GM12878 (cell line): Measurements from ENCODE around the gene CAPZB. TPM values are rescaled to one million over a fixed set of nuclear protein-coding genes. Genes with fewer than 3 reads are reported as not detected.

Experiments
- ATAC-seq: fragments of 200-7000 bp; cut with Tn5 transposase; 3 replicates; pipeline ENCODE4 v1.9.1; 2020; ENCODE audit warnings: mild to moderate bottlenecking, moderate library complexity
- BruUV-seq: library from RNA; stranded (reverse); fragments of 400-500 nt; replicated peaks from 2 replicates; lab custom pipeline; 2021; lab: Mats Ljungman, UMichigan
- CTCF ChIA-PET: fragments of 300-600 bp; sonication (Branson Sonifier 250); formaldehyde crosslinking; extraction: SDS; loops from one replicate; lab custom pipeline; 2021; ENCODE audit warnings: inconsistent platforms; lab: Yijun Ruan, JAX
- POLR2A ChIA-PET: fragments of 350-600 bp; formaldehyde crosslinking; extraction: SDS; loops from one replicate; lab custom pipeline; 2021; ENCODE audit warnings: inconsistent platforms; lab: Charles Lee
- RAD21 ChIA-PET: fragments of 300-600 bp; sonication (Branson Sonifier 250); formaldehyde crosslinking; loops from one replicate; lab custom pipeline; 2023; ENCODE audit warnings: antibody characterized with exemption; ENCODE audit not compliant: unreplicated experiment; lab: Charles Lee
- SMC1A ChIA-PET: fragments of 300-600 bp; sonication (Branson Sonifier 250); formaldehyde crosslinking; loops from one replicate; lab custom pipeline; 2023; ENCODE audit not compliant: unreplicated experiment, uncharacterized antibody; lab: Charles Lee
- DNase-seq: peaks from one replicate; pipeline ENCODE4 v3.0.0-alpha.2; 2011; ENCODE audit warnings: low read depth, low spot score
- FAIRE-seq: peaks from 3 replicates; lab custom pipeline; 2011; peaks lifted over from hg19 to GRCh38; lab: Jason Lieb, UNC
- H2AFZ ChIP-seq: 2 replicates; pipeline ENCODE4 v1.6.0; 2011; ENCODE audit warnings: low read depth, low read length, control low read depth; ENCODE audit not compliant: control insufficient read depth
- H3K27ac ChIP-seq: 2 replicates; pipeline ENCODE4 v1.5.1; 2011; ENCODE audit warnings: control low read depth; ENCODE audit not compliant: control insufficient read depth, insufficient read depth
- H3K27me3 ChIP-seq, 2 experiments: replicated peaks in 1 of 2; 2 replicates each; pipeline versions ENCODE4 v1.6.0 to v1.6.1; 2011; ENCODE audit warnings: low read length in 1 of 2; ENCODE audit not compliant: control insufficient read depth in 2 of 2, insufficient read depth in 2 of 2
- H3K36me3 ChIP-seq, 2 experiments: 2 replicates each; pipeline ENCODE4 v1.5.1; 2011; ENCODE audit warnings: low read length in 1 of 2; ENCODE audit not compliant: control insufficient read depth in 2 of 2, insufficient read depth in 2 of 2
- H3K4me1 ChIP-seq: 2 replicates; pipeline ENCODE4 v1.6.1; 2011; ENCODE audit warnings: mild to moderate bottlenecking, low read length, moderate library complexity, mixed read lengths; ENCODE audit not compliant: control insufficient read depth, insufficient read depth
- H3K4me2 ChIP-seq: 2 replicates; pipeline ENCODE4 v1.6.0; 2011; ENCODE audit warnings: control low read depth; ENCODE audit not compliant: control insufficient read depth, insufficient read depth
- H3K4me3 ChIP-seq: fragments of 200-600 bp; sonication (generic); 2 replicates; pipeline ENCODE4 v1.5.1; 2016
- H3K79me2 ChIP-seq: 2 replicates; pipeline ENCODE4 v1.6.0; 2011; ENCODE audit warnings: low read length; ENCODE audit not compliant: control insufficient read depth, insufficient read depth
- H3K9ac ChIP-seq: 2 replicates; pipeline ENCODE4 v1.8.0; 2011; ENCODE audit warnings: low read length, control low read depth, mixed read lengths; ENCODE audit not compliant: control insufficient read depth, insufficient read depth
- H3K9me3 ChIP-seq: replicated peaks from 3 replicates; pipeline ENCODE4 v1.5.1; 2011; ENCODE audit warnings: mild to moderate bottlenecking, low read length; ENCODE audit not compliant: control insufficient read depth, insufficient read depth
- H4K20me1 ChIP-seq: 2 replicates; pipeline ENCODE4 v1.6.0; 2011; ENCODE audit not compliant: control insufficient read depth, insufficient read depth
- CEBPB ChIP-seq, 2 experiments: fragments of 150-350 bp in 1 of 2; IDR thresholded peaks; 2 replicates each; pipeline ENCODE4 v1.6.1; 2012 to 2014; ENCODE audit warnings: low read depth in 2 of 2, low read length in 2 of 2, borderline replicate concordance in 1 of 2, inconsistent platforms in 1 of 2
- CTCF ChIP-seq, 3 experiments: IDR thresholded peaks in 2 of 3; conservative IDR thresholded peaks in 1 of 3; 2 replicates each; pipeline ENCODE4 v1.5.1; 2011; ENCODE audit warnings: low read depth in 3 of 3, low read length in 3 of 3, mild to moderate bottlenecking in 3 of 3, control low read depth in 2 of 3, moderate library complexity in 2 of 3, inconsistent platforms in 1 of 3, mixed read lengths in 1 of 3; ENCODE audit not compliant: control insufficient read depth in 2 of 3, insufficient read depth in 1 of 3; ENCODE audit errors: extremely low read depth in 1 of 3
- GABPA ChIP-seq: IDR thresholded peaks from 2 replicates; pipeline ENCODE4 v1.6.1; 2014; ENCODE audit warnings: antibody characterized with exemption, low read depth, mild to moderate bottlenecking, inconsistent platforms
- KLF5 ChIP-seq: fragments of 450-650 bp; IDR thresholded peaks from 2 replicates; pipeline ENCODE4 v1.6.1; 2014; ENCODE audit warnings: mild to moderate bottlenecking; ENCODE audit not compliant: partially characterized antibody
- MXI1 ChIP-seq: fragments of 150-350 bp; IDR thresholded peaks from 2 replicates; pipeline ENCODE4 v1.6.1; 2011; ENCODE audit warnings: low read depth, mild to moderate bottlenecking, inconsistent platforms, low read length, improper control_type of control experiment
- PAX5 ChIP-seq: IDR thresholded peaks from 2 replicates; pipeline ENCODE4 v1.6.1; 2011; ENCODE audit warnings: low read depth, low read length, borderline replicate concordance
- REST ChIP-seq: IDR thresholded peaks from 2 replicates; pipeline ENCODE4 v1.6.1; 2012; ENCODE audit warnings: mild to moderate bottlenecking, low read depth, low read length
- STAT1 ChIP-seq: fragments of 450-650 bp; conservative IDR thresholded peaks from 2 replicates; pipeline ENCODE4 v1.6.1; 2014; ENCODE audit warnings: antibody characterized with exemption, mild to moderate bottlenecking
- TCF12 ChIP-seq: IDR thresholded peaks from 2 replicates; pipeline ENCODE4 v1.6.1; 2011; ENCODE audit warnings: low read depth, mild to moderate bottlenecking, low read length
- TCF3 ChIP-seq: IDR thresholded peaks from 2 replicates; pipeline ENCODE4 v1.6.1; 2012; ENCODE audit warnings: low read depth, mild to moderate bottlenecking, low read length, borderline replicate concordance; ENCODE audit not compliant: insufficient read depth
- ZBTB4 ChIP-seq: fragments of 450-650 bp; formaldehyde crosslinking; IDR thresholded peaks from 2 replicates; pipeline ENCODE4 v1.4.0; 2022; ENCODE audit warnings: mild to moderate bottlenecking, moderate library complexity
- WGBS: methylation state at CpG from one replicate; pipeline ENCODE4 v1.1.6; 2016; ENCODE audit warnings: low lambda C conversion rate; ENCODE audit not compliant: insufficient replicate concordance, insufficient coverage; ENCODE audit errors: missing lambda C conversion rate; 5-methylcytosine and 5-hydroxymethylcytosine counted together
- in situ Hi-C: fragments of 300-500 bp; cut with MboI; formaldehyde crosslinking; loops from 9 replicates; pipeline ENCODE4 v1.14.3; 2018; ENCODE audit warnings: mixed read lengths
- intact Hi-C: fragments of 100-400 bp; cut with micrococcal nuclease; formaldehyde crosslinking; loops from one replicate; pipeline ENCODE4 v1.14.2; 2022; ENCODE audit not compliant: unreplicated experiment
- polyA plus RNA-seq, 11 experiments: library from polyadenylated mRNA; depleted of rRNA in 4 of 11; unstranded in 6 of 11; stranded (reverse) in 5 of 11; fragments of >200 nt; fragmentation: Nextera tagmentation in 4 of 11; fragmentation: Illumina TruSeq in 1 of 11; extraction: Ambion mirVana in 4 of 11; extraction: Trizol in 1 of 11; gene quantifications; 1 replicate in 1 of 11; 2 replicates in 10 of 11; pipeline versions ENCODE4 v1.2.1 to v1.2.3, GENCODE V29; 2011 to 2016; ENCODE audit warnings: inconsistent platforms in 2 of 11, missing spikeins in 2 of 11, low read depth in 1 of 11
- total RNA-seq, 4 experiments: library from RNA; depleted of rRNA in 3 of 4; stranded (reverse); fragments of >200 nt in 3 of 4; fragmentation: Illumina TruSeq in 1 of 4; extraction: Trizol in 1 of 4; gene quantifications; 2 replicates each; pipeline versions ENCODE4 v1.2.1 to v1.2.3, GENCODE V29; 2013 to 2021

The CAPZB gene
- total and polyA plus RNA-seq, 10 of the 15 experiments (the other 5 are each of a cell fraction or from before 2014, with no cell fraction given): 104 to 454 (median 213) TPM

- no TSS peak for BruUV-seq
- ChIA-PET POLR2A (interaction anchor here (0.9 to 1.5 kb wide), 2 partner anchors 59 to 95 kb away, joined by 3 to 4 read pairs; no protein-coding TSS in a partner anchor), RAD21 (interaction anchor here (0.6 to 2.0 kb wide), 10 partner anchors 9 to 261 kb away, joined by 3 to 11 read pairs (median 4); no protein-coding TSS in a partner anchor), SMC1A (interaction anchor here (0.8 to 3.6 kb wide), 13 partner anchors 9 to 311 kb away, joined by 3 to 24 read pairs (median 3); no protein-coding TSS in a partner anchor), CTCF (interaction anchor here (0.6 to 4.1 kb wide), 15 partner anchors 9 to 269 kb away, joined by 3 to 77 read pairs (median 5); no protein-coding TSS in a partner anchor)
- ATAC-seq: peak; percentile 16
- WGBS: 24% methylated on average over 14 of the region's 14 CpGs
- no peaks in the 10 kb centered on the region for H4K20me1 ChIP-seq
- peaks cover 4 to 12% of the 10 kb centered on the region in 2 experiments; a peak in 3 of 4 replicates for H3K36me3 ChIP-seq
- no peak for DNase-seq
- in situ Hi-C loops (loop anchor here (5.0 kb wide), 2 partner anchors 189 to 254 kb away; no protein-coding TSS in a partner anchor), intact Hi-C loops (loop anchor here (5.0 kb wide), 1 partner anchor 204 kb away; a partner anchor contains a TSS)
- H3K4me1 ChIP-seq: peaks cover 42% of the 10 kb centered on the region
- no peak overlapping the region for H2AFZ ChIP-seq
- no peak overlapping the region for H3K4me3 ChIP-seq
- no peak for FAIRE-seq
- peak overlapping the region; percentile 49 for H3K27ac ChIP-seq
- H3K27me3 ChIP-seq: no peaks in the 10 kb centered on the region
- H3K9ac ChIP-seq: peak overlapping the region; percentile 4; the same call in 1 of the 2 replicates
- no peaks in the 10 kb centered on the region for H3K9me3 ChIP-seq
- peaks cover 66% of the 10 kb centered on the region for H3K79me2 ChIP-seq
- H3K4me2 ChIP-seq: peak overlapping the region; percentile 18; the same call in 1 of the 2 replicates
- no peak for TF ChIP-seq REST
- TF ChIP-seq TCF3: 0 out of 2 replicates have a peak, but pooled peaks have one; percentile 49
- TF ChIP-seq CEBPB (IDR thresholded peaks at IDR 0.05; ENCODE audit: borderline replicate concordance in 1 of 2, low read depth in 2 of 2, low read length in 2 of 2): no peak
- no peak for TF ChIP-seq MXI1
- TF ChIP-seq STAT1: no peak
- 0 out of 2 replicates have a peak, but pooled peaks have one; percentile 50 for TF ChIP-seq PAX5
- no peak for TF ChIP-seq CTCF (IDR thresholded peaks at IDR 0.05 in 2 of 3, conservative IDR thresholded peaks at IDR 0.05 in 1 of 3; ENCODE audit: control insufficient read depth in 2 of 3, extremely low read depth in 1 of 3, insufficient read depth in 1 of 3, low read depth in 3 of 3, low read length in 3 of 3)
- TF ChIP-seq ZBTB4 (CRISPR knock-in tag): no peak
- TF ChIP-seq KLF5: no peak
- no peak for TF ChIP-seq TCF12
- TF ChIP-seq GABPA: no peak
Observed at GRCh38 chr1:19393046-19393445, 92.3 kb downstream of the CAPZB start.
